Cardiac fibroblast (primary cell): ENCODE results near the gene TRABD2B.
A peak's percentile ranks its signal among the peaks of the same experiment; 100 is the strongest.

Experiments
- DNase-seq, 2 donors: peaks; one replicate each; pipeline versions ENCODE4 v3.0.0 to v3.0.0-alpha.2; 2010; ENCODE audit warnings: low read depth in 2 of 2
- H3K4me3 ChIP-seq, 2 donors: replicated peaks in 1 of 2; 1 replicate in 1 of 2; 2 replicates in 1 of 2; pipeline ENCODE4 v1.5.1; 2011; ENCODE audit warnings: low read depth in 2 of 2, low read length in 2 of 2, mild to moderate bottlenecking in 2 of 2, moderate library complexity in 1 of 2
- CTCF ChIP-seq: IDR thresholded peaks from one replicate; pipeline ENCODE4 v1.5.1; 2011; ENCODE audit warnings: low read depth, mild to moderate bottlenecking, low read length, inconsistent platforms

The TRABD2B gene

GRCh38 chr1:47745715-47746609 lies 251.2 kb downstream of the TRABD2B start:
- DNase-seq = no peak
- TF ChIP-seq CTCF = no peak
- H3K4me3 ChIP-seq = no peak overlapping the region

- TF ChIP-seq CTCF = no peak
- no peak for DNase-seq
- H3K4me3 ChIP-seq = no peak overlapping the region
These were observed 254.1 kb downstream of the TRABD2B start for GRCh38 chr1:47742890-47743760.

- peak; percentile 53 to 74 for DNase-seq
- H3K4me3 ChIP-seq = no peak overlapping the region
- TF ChIP-seq CTCF = peak; percentile 76
These were observed 258.5 kb downstream of the TRABD2B start for GRCh38 chr1:47738560-47739182.

GRCh38 chr1:47732489-47732888 lies 264.7 kb downstream of the TRABD2B start:
- H3K4me3 ChIP-seq = no peak overlapping the region
- no peak for TF ChIP-seq CTCF
- no peak for DNase-seq

GRCh38 chr1:47731730-47732129 lies 265.5 kb downstream of the TRABD2B start:
- DNase-seq = no peak
- TF ChIP-seq CTCF = no peak
- no peak overlapping the region for H3K4me3 ChIP-seq

GRCh38 chr1:47729685-47730084 lies 267.5 kb downstream of the TRABD2B start:
- H3K4me3 ChIP-seq = no peak overlapping the region
- no peak for DNase-seq
- no peak for TF ChIP-seq CTCF
